Peyer's patch (tissue), 4 donors: ENCODE data around the gene MIGA1.
"Not testable (repeated sequence)": the region's sequence is repeated elsewhere in the genome, so short reads cannot be mapped to it uniquely, and the experiment has no call there.

Experiments used
- POLR2A ChIP-seq, 2 donors: fragments of 450-650 bp; IDR thresholded peaks; one replicate each; pipeline ENCODE4 v1.5.1; 2017; ENCODE audit warnings: antibody characterized with exemption in 2 of 2, mild to moderate bottlenecking in 2 of 2, moderate library complexity in 2 of 2
- TF ChIP-seq, protein P1 (sequence below), 6 experiments: fragments of 450-650 bp in 4 of 6; fragments of 200-600 bp in 2 of 6; sonication (generic) in 1 of 6; IDR thresholded peaks; one replicate each; pipeline ENCODE4 v1.5.1; 2017 to 2019; ENCODE audit warnings: antibody characterized with exemption in 6 of 6, mild to moderate bottlenecking in 3 of 6, moderate library complexity in 1 of 6

DNA sequence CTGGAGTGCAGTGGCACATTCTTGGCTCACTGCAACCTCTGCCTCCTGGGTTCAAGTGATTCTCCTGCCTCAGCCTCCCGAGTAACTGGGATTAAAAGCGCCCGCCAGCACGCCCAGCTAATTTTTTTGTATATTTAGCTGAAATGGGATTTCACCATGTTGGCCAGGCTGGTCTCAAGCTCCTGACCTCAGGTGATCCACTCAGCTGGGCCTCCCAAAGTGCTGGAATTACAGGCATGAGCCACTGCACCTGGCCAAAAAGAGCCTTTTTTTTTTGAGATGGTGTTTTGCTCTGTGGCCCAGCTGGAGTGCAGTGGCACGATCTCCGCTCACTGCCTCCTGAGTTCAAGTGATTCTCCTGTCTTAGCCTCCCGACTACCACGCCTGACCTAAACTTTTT is 47.4 kb downstream of the MIGA1 start:
- TF ChIP-seq, protein P1, sequence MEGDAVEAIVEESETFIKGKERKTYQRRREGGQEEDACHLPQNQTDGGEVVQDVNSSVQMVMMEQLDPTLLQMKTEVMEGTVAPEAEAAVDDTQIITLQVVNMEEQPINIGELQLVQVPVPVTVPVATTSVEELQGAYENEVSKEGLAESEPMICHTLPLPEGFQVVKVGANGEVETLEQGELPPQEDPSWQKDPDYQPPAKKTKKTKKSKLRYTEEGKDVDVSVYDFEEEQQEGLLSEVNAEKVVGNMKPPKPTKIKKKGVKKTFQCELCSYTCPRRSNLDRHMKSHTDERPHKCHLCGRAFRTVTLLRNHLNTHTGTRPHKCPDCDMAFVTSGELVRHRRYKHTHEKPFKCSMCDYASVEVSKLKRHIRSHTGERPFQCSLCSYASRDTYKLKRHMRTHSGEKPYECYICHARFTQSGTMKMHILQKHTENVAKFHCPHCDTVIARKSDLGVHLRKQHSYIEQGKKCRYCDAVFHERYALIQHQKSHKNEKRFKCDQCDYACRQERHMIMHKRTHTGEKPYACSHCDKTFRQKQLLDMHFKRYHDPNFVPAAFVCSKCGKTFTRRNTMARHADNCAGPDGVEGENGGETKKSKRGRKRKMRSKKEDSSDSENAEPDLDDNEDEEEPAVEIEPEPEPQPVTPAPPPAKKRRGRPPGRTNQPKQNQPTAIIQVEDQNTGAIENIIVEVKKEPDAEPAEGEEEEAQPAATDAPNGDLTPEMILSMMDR (IDR thresholded peaks at IDR 0.05) = not testable (repeated sequence)
- TF ChIP-seq POLR2A (IDR thresholded peaks at IDR 0.05) = not testable (repeated sequence)
